GM19099 (cell line): ENCODE results near the gene CD300C.

Experiments used
- POLR2A ChIP-seq: IDR thresholded peaks from 3 replicates; pipeline ENCODE4 v1.6.1; 2011; ENCODE audit warnings: low read depth; ENCODE audit not compliant: insufficient read length; ENCODE audit errors: extremely low read depth

Gene CD300C

DNA sequence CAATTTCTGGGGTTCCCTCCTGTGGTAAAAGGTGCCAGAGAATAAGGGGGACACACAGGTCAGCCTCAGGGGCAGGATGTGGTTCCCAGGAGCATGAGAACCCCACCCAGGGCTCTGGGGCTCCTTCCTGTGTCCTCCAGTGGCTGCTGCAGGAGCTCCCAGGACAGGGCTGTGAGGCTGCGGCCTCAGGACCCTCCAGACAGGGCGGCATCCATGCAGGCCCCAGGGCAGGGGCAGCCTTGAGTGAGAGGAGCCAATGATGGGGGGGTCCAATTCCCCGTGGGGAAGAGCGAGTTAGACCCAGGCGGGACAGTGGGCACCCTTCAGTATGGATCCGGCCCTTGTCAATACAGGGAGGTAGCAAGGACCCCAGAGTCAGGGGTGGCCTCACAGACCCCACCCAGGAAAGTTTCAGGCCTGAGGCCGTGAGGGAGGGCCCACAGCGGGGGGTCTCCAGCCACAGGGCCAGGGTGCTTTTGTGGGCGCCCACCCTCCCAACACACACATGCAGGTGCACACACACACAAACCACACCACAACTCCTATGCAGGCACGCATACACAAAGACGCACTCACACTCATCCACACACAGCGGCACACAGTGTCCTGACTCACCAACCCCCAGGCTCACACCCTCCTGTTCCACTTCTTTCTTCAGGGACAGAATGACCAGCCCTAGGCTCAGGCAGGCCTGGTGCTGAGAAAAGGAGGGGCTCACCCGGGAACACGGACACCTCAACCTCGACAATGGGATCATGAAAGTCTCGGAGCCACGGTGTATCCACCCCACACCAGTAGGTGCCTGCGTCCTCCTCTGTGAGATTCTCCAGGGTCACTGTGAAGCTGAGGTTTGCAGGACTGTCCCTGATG is 1.8 kb downstream of the CD300C start:
- no peak for TF ChIP-seq POLR2A

- no peak for TF ChIP-seq POLR2A
Measured at GRCh38 chr17:74543406-74543805, 2.5 kb downstream of the CD300C start.

GRCh38 chr17:74542727-74543383 is 3.1 kb downstream of the CD300C start:
- no peak for TF ChIP-seq POLR2A

GRCh38 chr17:74542166-74542565 is 3.7 kb downstream of the CD300C start:
- no peak for TF ChIP-seq POLR2A

DNA sequence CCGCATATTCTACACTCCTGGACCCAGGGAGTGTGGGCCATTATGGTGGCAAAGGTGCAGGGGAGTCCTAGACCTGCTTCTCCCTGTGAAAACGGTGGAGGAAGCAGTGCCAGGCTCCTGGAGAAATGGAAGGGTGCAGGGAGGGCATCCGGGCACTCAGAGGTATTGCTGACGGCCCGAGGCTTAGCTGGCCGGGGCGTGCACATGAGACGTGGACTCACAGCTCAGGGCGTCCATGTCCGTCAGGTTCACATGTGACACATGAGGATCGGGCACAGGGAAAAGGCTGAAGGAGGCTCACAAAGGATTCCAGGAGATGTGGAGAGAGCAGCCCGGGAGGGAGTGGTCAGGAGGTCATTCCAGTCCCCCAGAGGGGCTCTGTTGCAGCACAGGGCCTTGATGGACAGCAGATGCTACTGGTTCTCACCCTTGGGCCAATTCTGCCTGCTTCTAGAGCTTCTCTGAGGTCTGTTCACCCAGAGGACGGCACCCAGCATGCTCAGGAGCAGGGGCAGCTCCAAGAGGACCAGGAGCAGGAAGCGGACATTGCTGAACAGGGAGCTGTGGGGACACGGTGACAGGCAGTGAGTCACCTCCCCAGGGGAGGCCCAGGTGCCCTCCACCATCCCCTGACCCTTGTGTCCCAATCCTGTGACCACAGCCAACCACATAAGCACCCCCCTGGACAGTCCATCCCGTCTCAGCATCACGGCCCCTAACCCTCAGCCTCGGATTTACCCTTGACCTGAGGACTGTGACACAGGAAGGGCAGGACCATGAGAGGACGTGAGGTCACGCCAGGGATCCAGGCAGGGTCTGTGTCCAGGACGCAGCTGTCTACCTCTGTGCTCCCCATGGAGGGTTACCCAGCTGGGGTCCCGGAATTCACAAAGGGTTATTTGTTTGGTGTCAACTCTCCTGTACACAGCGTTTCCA is 4.5 kb downstream of the CD300C start:
- TF ChIP-seq POLR2A = no peak

DNA sequence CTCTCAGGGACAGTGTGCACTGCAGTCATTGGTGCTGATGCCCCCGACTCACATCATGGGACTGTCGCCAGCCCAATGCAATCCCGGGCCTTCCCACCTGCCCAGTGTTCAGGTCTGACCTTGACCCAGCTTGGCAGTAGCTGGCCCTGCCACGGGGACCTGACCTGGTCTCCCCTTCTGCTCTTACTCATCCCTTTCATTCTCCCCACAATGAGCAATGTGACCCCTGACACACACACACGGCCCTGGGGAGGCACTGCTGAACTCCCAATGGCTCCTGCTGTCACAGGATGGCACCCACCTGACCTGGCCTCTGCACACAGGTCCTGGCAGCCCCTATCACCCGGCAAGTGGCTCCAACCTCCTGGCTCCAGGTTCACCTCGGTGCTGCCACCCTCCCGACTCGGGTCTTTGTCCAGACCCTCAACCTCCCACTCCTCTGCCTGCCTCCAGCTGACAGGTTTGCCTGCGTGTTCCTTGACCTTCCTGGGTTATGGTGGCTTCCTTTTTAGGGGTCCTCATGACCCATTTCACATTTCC is 6.6 kb downstream of the CD300C start:
- TF ChIP-seq POLR2A = no peak

DNA sequence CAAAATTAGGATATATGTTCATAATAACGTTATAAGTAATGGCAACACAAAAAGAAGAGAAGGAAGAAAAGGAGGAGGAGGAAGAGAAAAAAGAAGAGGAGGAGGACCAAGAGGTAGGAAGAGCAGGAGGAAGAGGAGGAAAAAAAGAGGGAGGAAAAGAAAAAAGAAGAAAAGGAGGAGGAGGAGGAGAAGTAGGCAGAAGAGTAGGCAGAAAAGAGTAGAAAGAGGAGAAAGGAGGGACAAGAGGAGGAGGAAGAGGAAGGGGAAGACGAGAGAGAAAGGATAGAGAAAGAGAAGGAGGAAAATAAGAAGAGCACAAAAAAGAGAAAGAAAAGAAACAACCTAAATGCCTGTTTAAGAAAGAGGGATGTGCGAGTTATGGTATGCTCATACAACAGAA is 9.0 kb downstream of the CD300C start:
- no peak for TF ChIP-seq POLR2A

DNA sequence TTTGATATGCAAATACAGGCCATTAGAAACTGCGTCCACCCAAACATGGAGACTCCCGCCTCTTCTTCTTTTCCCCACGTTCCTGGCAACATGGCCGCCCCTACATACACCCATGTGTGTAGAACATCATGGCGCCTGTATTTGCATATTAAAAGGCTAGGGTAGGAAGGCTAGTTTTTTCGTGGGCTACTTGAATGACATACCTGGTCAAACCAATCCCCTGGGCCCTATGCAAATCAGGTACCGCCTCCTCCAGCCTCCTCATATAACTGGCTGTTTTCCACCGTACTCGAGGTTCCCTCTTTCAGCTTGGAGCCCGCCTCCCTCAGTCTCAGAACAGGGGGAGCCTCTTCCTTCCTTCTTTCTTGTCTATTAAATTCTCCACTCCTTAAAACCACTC is 13.8 kb downstream of the CD300C start:
- TF ChIP-seq POLR2A = no peak

DNA sequence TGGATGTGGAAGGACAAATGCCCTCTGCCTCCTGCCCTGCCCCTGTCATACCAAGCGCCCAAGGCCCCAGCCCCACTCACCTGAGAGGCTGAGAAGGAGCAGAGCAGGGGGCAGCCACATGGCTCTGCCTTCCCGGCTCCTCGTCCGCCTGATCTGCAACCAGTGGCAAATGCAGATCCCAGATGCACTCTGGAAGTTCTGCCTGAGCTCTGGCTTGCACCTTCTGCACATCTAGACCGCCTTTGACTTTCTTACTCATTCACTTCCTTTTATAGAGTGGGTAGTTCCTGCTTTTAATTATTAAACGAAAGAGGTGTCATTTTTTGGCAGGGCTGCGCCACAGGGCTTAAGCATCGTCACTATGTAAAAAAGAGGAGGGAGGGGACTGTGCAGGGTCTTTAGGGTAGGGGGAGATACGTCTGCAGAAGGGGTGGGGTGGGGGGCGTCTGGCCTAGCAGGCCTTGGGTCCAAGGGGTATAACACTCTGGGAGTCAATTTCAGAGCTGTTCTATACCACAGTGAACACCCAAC is 14.6 kb downstream of the CD300C start, which contains the start of gene CD300LB:
Gene CD300LB (minus strand): TSS at position 245 of the 531 bp plus-strand sequence. CDS start 125 bp downstream, at position 120.
- no peak for TF ChIP-seq POLR2A

DNA sequence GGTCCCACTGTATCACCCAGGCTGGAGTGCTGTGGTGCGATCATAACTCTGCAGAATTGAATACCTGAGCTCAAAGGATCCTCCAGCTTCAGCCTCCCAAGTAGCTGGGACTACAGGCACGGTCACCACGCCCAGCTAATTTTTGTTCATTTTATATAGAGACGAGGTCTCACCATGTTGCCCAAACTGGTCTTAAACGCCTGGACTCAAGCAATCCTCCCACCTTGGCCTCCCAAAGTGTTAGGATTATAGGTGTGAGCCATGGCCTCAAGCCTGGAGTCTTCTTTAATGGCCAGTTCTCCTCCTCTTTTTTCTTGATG is 15.1 kb downstream of the CD300C start:
- TF ChIP-seq POLR2A = no peak

GRCh38 chr17:74529243-74529642 is 16.7 kb downstream of the CD300C start:
- TF ChIP-seq POLR2A = no peak

GRCh38 chr17:74528491-74529199 is 17.3 kb downstream of the CD300C start:
- TF ChIP-seq POLR2A = no peak

DNA sequence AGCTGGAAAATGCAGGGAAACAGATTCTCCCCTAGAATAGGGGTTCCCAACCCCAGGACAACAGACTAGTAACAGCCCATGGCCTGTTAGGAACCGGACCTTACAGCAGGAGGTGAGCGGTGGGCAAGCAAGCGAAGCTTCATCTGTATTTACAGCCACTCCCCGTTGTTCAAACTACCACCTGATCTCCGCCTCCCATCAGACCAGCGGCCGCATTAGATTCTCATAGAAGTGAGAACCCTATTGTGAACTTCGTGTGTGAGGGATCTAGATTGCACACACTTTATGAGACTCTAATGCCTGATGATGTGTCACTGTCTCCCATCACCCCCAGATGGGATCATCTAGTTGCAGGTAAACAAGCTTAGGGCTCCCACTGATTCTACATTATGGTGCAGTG is 18.2 kb downstream of the CD300C start:
- no peak for TF ChIP-seq POLR2A

GRCh38 chr17:74527081-74527480 is 18.8 kb downstream of the CD300C start:
- TF ChIP-seq POLR2A = no peak

DNA sequence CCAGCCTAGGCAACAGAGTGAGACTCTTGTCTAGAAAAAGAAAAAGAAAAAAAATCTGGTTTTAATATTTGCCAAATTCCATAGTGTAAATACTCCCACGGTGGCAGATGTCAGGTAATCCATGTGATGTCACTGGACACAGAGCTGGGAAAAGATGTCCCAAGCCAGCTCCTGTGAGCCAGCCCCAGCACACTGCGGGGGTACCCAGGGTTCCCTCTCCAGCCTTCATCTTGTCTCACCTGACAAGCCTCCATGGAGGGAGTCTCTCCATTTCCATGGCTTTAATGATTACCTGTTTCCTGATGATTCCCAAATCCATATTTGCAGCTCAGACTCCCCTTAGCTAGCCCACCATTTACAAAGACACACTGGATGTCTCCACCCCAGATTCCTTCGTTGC is 19.2 kb downstream of the CD300C start:
- TF ChIP-seq POLR2A = no peak

DNA sequence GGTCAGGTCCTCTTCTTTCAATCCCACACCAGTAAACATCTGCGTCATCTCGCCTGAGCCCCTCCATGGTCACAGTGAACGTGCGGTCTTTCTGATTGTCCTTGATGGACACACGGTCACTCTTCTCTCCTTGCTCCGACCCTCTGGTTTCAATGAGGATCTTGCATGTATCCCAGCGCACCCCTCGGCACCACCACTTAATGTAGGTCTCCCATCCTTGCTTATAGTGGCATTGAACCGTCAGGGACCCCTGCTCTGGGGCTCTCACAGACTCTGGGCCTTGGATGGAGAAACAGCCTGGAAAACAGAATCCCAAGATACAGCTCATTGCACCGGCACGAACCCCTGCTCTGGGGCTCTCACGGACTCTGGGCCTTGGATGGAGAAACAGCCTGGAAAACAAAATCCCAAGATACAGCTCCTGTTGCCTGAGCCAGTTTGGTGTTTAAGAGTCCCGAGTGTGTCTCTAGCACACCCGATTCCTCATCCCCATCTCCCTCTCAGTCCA is 20.1 kb downstream of the CD300C start:
- TF ChIP-seq POLR2A = no peak
